ENCODE results near the gene DVL1. TPM values are rescaled to one million over a fixed set of nuclear protein-coding genes. Genes with fewer than 3 reads are reported as not detected.

DVL1 gene
- total and polyA plus RNA-seq, 8 donors = 41.3 to 229 (median 72.2) TPM

DNA sequence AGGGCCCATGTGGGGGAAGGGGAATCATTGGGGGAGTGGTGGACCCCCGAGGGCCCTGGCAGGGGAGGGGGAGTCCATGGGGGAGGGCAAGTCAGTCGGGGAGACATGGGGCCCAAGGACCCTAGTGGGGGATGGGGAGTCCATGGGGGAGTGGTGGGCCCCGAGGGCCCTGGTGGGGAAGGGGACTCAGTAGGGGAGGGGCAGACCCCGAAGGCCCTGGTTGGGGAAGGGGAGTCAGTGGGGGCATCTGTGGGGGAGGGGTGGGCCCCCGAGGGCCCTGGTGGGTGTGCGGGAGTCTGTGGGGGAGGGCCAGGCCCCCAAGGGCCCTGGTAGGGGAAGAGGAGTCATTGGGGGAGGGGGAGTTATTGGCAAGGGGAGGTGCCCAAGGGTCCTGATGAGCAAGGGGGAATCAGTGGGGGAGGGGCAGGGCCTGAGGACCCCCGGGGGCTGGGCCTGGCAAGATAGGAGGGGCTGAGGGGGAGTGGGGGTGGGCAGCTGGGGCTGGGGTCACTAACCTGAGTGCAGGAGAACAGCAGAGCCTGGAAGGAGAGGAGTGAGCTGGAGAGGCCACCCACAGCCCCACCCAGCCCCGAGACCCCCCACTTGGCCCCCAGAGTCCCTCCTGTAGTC is 7.1 kb upstream of the DVL1 start:
- H3K27me3 ChIP-seq = peaks cover 0 to 92% (median 50%) of the 10 kb centered on the region in 3 donors
- TF ChIP-seq POLR2A (IDR thresholded peaks at IDR 0.05) (no peak), EP300 (IDR thresholded peaks at IDR 0.05) (no peak), POLR2AphosphoS5 (IDR thresholded peaks at IDR 0.05) (no peak)
- TF ChIP-seq, protein P1, sequence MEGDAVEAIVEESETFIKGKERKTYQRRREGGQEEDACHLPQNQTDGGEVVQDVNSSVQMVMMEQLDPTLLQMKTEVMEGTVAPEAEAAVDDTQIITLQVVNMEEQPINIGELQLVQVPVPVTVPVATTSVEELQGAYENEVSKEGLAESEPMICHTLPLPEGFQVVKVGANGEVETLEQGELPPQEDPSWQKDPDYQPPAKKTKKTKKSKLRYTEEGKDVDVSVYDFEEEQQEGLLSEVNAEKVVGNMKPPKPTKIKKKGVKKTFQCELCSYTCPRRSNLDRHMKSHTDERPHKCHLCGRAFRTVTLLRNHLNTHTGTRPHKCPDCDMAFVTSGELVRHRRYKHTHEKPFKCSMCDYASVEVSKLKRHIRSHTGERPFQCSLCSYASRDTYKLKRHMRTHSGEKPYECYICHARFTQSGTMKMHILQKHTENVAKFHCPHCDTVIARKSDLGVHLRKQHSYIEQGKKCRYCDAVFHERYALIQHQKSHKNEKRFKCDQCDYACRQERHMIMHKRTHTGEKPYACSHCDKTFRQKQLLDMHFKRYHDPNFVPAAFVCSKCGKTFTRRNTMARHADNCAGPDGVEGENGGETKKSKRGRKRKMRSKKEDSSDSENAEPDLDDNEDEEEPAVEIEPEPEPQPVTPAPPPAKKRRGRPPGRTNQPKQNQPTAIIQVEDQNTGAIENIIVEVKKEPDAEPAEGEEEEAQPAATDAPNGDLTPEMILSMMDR (IDR thresholded peaks at IDR 0.05) = no peak
- peak overlapping the region; percentile 1 to 89 (median 85) for H3K27ac ChIP-seq
- peaks cover 68 to 99% (median 89%) of the 10 kb centered on the region in 4 donors for H3K4me1 ChIP-seq
- intact Hi-C loops (cut with DNase I; ENCODE audit: low total_unique reads) = no loop called here
- peaks cover 0 to 23% (median 8%) of the 10 kb centered on the region in 4 donors for H3K36me3 ChIP-seq
- peak overlapping the region; percentile 46 to 52 (median 50) for H3K4me3 ChIP-seq
- no peak for DNase-seq
- WGBS, 5 donors = 37 to 52% (median 43%) methylated on average over 6 to 8 of the region's 8 CpGs
- H3K9me3 ChIP-seq = no peaks in the 10 kb centered on the region

DNA sequence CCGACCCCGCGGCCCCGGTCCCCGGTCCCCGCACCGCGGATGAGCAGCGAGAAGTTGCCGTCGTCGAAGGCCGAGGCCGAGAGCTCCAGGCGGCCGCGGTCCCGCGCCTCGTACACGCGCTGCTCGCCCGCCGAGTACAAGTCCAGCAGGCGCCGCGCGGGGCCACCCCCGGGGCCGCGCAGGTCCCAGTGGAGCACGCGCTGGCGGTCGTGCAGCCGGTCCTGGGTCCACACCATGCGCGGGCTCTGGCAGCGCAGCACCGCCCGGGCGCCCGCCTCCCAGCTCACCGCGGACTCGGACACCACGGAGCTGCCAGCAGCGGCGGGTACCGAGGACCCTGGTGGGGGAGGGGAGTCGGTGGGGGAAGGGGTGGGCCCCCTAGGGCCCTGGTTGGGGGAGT is 6.2 kb upstream of the DVL1 start:
- Histone ChIP-seq H3K4me1 (peaks cover 69 to 91% (median 84%) of the 10 kb centered on the region in 4 donors), H3K4me3 (peak overlapping the region; percentile 25 to 47 (median 32)), H3K27ac (peak overlapping the region in 4 of 5 donors; percentile 84 to 89 (median 86)), H3K36me3 (peaks cover 0 to 23% (median 8%) of the 10 kb centered on the region in 4 donors), H3K9me3 (no peaks in the 10 kb centered on the region), H3K27me3 (peaks cover 0 to 91% (median 50%) of the 10 kb centered on the region in 3 donors)
- 0 to 20% (median 3%) methylated on average over 1 to 52 of the region's 52 CpGs for WGBS, 5 donors
- TF ChIP-seq POLR2AphosphoS5 (IDR thresholded peaks at IDR 0.05) (no peak), EP300 (IDR thresholded peaks at IDR 0.05) (no peak), POLR2A (IDR thresholded peaks at IDR 0.05) (no peak)
- TF ChIP-seq, protein P1 (IDR thresholded peaks at IDR 0.05) = no peak
- intact Hi-C loops (cut with DNase I; ENCODE audit: low total_unique reads) = no loop called here
- DNase-seq = peak; percentile 58 to 88

DNA sequence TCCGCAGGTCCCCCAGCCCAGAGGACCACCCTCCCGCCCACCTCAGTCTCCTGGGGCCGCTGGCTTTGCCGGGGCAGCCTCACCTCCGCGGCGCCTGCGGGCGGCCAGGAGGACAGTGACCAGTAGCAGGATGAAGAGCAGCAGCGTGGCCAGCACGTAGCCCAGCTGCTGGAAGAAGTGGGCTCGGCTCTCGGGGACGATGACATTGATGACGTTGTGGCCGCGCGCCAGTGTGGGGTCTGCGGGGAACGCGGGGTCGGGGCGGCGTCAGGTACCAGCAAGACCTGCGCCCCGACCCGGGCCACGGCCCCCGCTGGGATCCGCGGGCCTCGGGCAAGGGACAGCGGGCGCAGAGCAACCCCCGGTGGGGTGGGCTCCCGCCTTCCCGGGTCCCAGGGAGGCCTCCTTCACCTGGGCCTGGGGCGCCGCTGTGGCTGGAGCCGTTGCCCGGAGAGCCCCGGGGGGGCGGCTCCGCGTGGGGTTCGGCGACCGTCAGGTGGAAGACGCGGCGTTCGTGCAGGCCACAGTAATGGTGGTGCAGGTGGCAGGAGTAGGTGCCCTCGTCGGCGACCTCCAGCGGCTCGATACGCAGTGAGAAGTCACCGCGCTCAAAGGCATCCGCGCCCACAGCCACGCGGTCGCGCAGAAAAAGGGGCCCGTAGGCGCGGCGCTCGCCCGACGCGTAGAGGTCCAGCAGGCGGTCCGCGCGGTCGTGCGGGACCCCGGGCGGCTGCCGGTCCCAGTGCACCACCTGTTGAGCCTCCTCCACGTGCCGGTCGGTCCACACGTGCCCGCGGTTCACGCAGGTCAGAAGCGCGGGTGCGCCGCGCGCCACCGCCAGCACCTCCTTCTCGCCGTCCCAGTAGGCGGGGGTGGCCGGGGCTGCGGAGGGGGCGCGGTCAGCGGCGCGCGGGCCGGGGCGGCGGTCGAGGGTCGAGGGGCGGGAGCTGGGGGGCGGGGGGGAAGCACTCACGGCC is 5.3 kb upstream of the DVL1 start:
- Histone ChIP-seq H3K27me3 (peaks cover 0 to 82% (median 50%) of the 10 kb centered on the region in 3 donors), H3K36me3 (peaks cover 0 to 23% (median 8%) of the 10 kb centered on the region in 4 donors), H3K4me3 (peak overlapping the region; percentile 25 to 47 (median 32)), H3K4me1 (peaks cover 64 to 82% (median 76%) of the 10 kb centered on the region in 4 donors), H3K9me3 (no peaks in the 10 kb centered on the region), H3K27ac (peak overlapping the region in 2 of 5 donors; percentile 84 to 87)
- intact Hi-C loops (cut with DNase I; ENCODE audit: low total_unique reads) = no loop called here
- TF ChIP-seq POLR2A (IDR thresholded peaks at IDR 0.05) = no peak
- TF ChIP-seq, protein P1 (IDR thresholded peaks at IDR 0.05) = no peak
- TF ChIP-seq POLR2AphosphoS5 (IDR thresholded peaks at IDR 0.05) = no peak
- no peak for TF ChIP-seq EP300 (IDR thresholded peaks at IDR 0.05)
- 33 to 52% (median 47%) methylated on average over 63 to 116 of the region's 116 CpGs for WGBS, 5 donors
- DNase-seq = no peak
